ENCODE data around the gene LYRM9. TPM values are rescaled to one million over a fixed set of nuclear protein-coding genes. Genes with fewer than 3 reads are reported as not detected.

The LYRM9 gene
- 1.9 TPM for polyA plus RNA-seq (2013, experiment 1 of 2)
- 1.8 TPM for polyA plus RNA-seq (2013, experiment 2 of 2)

DNA sequence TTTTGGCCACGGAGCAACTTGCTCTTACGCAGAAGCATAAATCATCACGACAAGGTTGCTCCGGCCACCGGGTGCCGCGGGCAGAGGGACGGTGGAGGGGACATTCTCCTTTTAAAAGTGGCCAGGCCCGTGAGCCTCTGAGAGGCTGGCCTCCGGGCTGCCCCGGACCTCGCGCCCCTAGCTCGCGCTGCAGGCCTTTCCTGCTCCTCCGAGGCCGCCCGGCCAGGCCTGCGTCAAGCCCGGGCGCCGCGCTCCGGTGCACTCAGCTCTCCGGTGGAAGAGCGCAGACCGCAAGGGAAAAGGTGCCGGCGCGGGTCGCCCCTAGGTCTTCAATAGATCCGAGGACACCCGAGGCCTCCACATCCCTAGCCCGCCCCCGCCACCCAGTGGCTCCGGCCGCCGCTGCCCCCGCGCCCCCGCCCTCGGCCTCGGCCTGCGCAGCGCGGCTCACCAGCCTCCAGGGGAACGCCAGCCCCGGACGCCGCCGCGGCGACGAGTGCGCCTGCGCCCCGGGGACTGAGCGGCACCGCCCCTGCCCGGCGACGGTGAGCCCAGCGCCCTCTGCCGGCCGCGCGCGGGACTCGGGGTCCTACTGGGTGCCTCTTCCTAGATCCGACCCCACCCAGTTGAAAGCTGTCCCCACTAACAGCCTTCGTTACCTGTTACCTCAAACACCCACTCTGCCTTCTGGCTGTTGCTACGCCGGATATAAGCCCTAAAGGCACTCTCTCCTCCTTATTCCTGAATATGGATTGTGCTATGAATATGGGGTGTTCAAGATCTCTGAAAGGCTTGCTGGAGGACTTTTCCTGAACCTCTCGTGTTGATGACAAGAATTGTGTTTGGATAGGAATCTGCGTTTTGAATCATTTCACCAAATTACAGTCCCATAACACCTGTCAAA is at the start of gene LYRM9:
Gene LYRM9 (minus strand): TSS at position 500 of the 904 bp plus-strand sequence. CDS start 10,671 bp downstream, outside the sequence.
- Histone ChIP-seq H2BK120ac (ENCODE audit: low read depth, low read length) (no peak within 1 kb of the TSS), H3K9ac (ENCODE audit: low read length) (peak within 1 kb of the TSS; percentile 59), H3K27me3 (ENCODE audit: insufficient read depth, low read length, poor library complexity) (no peaks in the 10 kb centered on the region), H3K79me2 (ENCODE audit: control insufficient read depth, insufficient read depth, low read length) (no peaks in the 10 kb centered on the region), H3K4ac (ENCODE audit: low read depth, low read length) (peak within 1 kb of the TSS; percentile 63), H3K18ac (ENCODE audit: low read length) (peak within 1 kb of the TSS; percentile 81), H2AK5ac (ENCODE audit: low read length) (no peak within 1 kb of the TSS), H3K4me2 (ENCODE audit: low read length) (peak within 1 kb of the TSS; percentile 58), H3K27ac (ENCODE audit: low read depth, low read length) (no peak within 1 kb of the TSS), H3K23ac (ENCODE audit: low read length) (no peak within 1 kb of the TSS), H3K36me3 (ENCODE audit: control insufficient read depth, insufficient read depth, low read length) (no peaks in the 10 kb centered on the region), H2BK15ac (replicated peaks; ENCODE audit: low read depth) (no peak within 1 kb of the TSS), H2BK5ac (ENCODE audit: low read length) (no peak within 1 kb of the TSS), H3K56ac (ENCODE audit: low read length) (peak within 1 kb of the TSS; percentile 90), H3K4me3 (ENCODE audit: low read length) (peak within 1 kb of the TSS; percentile 41), H4K5ac (ENCODE audit: low read length) (no peak within 1 kb of the TSS), H3K4me1 (ENCODE audit: control insufficient read depth, low read depth, low read length) (peaks cover 13% of the 10 kb centered on the region), H3K79me1 (ENCODE audit: low read length) (no peaks in the 10 kb centered on the region), H4K8ac (ENCODE audit: low read depth, low read length) (no peak within 1 kb of the TSS)
- no CpG with 5 or more reads among the region's 75 CpGs for WGBS (ENCODE audit: extremely low coverage, insufficient coverage, low lambda C conversion rate)
- DNase-seq, result peak; percentile 94

DNA sequence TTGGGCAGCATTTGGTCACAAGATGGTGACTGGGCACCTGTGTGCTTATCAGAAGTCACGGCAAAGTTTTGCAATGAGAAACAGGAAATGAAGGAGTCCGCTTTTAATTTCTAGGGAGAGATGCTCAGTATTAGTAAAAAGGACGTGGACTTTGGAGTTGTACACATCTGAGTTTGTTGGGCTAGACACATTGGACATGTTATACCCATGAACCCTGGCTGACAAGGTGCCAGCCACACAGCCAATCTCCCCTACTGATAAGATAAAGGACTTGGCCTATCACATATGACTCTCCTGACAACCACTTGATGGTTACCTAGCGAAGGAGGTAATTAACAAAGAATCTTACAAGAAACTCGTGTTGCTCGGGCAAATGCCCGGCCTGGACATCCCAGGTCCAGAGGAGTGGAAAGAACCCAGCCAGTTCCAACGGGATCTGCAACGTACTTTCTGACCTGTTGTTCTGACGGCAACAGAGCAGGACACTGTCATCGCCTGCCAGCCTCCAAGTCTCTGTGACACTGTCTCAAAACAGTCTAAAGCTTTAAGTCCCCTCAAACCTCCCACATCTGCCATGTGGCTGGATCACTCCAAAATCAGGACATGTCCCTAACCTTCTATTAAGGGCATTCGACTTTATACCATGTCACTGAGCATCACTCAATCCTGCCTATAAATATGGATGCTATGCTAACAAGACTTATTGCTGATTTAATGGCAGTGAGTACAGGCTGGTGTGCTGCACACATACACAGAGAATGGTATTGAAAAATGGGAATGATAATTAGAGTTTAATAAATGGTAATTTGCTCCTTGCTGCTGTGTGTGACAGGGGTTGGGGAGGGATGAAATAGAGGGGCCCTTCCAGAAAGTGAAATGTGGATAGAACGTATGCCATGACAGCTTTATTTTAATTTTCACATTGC is 47.6 kb upstream of the LYRM9 start:
- no peak overlapping the region for H3K4me3 ChIP-seq (ENCODE audit: low read length)
- no peak overlapping the region for H3K4ac ChIP-seq (ENCODE audit: low read depth, low read length)
- H2BK120ac ChIP-seq (ENCODE audit: low read depth, low read length), result no peak overlapping the region
- H3K23ac ChIP-seq (ENCODE audit: low read length), result no peak overlapping the region
- no peak overlapping the region for H3K27ac ChIP-seq (ENCODE audit: low read depth, low read length)
- H4K8ac ChIP-seq (ENCODE audit: low read depth, low read length), result no peak overlapping the region
- H3K36me3 ChIP-seq (ENCODE audit: control insufficient read depth, insufficient read depth, low read length), result no peaks in the 10 kb centered on the region
- no peaks in the 10 kb centered on the region for H3K79me2 ChIP-seq (ENCODE audit: control insufficient read depth, insufficient read depth, low read length)
- no peaks in the 10 kb centered on the region for H3K27me3 ChIP-seq (ENCODE audit: insufficient read depth, low read length, poor library complexity)
- no CpG with 5 or more reads among the region's 13 CpGs for WGBS (ENCODE audit: extremely low coverage, insufficient coverage, low lambda C conversion rate)
- H2AK5ac ChIP-seq (ENCODE audit: low read length), result no peak overlapping the region
- H2BK5ac ChIP-seq (ENCODE audit: low read length), result no peak overlapping the region
- H3K79me1 ChIP-seq (ENCODE audit: low read length), result no peaks in the 10 kb centered on the region
- H3K18ac ChIP-seq (ENCODE audit: low read length), result no peak overlapping the region
- no peak overlapping the region for H2BK15ac ChIP-seq (replicated peaks; ENCODE audit: low read depth)
- no peak overlapping the region for H3K4me2 ChIP-seq (ENCODE audit: low read length)
- H3K4me1 ChIP-seq (ENCODE audit: control insufficient read depth, low read depth, low read length), result peaks cover 4% of the 10 kb centered on the region
- H3K56ac ChIP-seq (ENCODE audit: low read length), result no peak overlapping the region
- H3K9ac ChIP-seq (ENCODE audit: low read length), result no peak overlapping the region
- H4K5ac ChIP-seq (ENCODE audit: low read length), result no peak overlapping the region
- peak; percentile 19 for DNase-seq

DNA sequence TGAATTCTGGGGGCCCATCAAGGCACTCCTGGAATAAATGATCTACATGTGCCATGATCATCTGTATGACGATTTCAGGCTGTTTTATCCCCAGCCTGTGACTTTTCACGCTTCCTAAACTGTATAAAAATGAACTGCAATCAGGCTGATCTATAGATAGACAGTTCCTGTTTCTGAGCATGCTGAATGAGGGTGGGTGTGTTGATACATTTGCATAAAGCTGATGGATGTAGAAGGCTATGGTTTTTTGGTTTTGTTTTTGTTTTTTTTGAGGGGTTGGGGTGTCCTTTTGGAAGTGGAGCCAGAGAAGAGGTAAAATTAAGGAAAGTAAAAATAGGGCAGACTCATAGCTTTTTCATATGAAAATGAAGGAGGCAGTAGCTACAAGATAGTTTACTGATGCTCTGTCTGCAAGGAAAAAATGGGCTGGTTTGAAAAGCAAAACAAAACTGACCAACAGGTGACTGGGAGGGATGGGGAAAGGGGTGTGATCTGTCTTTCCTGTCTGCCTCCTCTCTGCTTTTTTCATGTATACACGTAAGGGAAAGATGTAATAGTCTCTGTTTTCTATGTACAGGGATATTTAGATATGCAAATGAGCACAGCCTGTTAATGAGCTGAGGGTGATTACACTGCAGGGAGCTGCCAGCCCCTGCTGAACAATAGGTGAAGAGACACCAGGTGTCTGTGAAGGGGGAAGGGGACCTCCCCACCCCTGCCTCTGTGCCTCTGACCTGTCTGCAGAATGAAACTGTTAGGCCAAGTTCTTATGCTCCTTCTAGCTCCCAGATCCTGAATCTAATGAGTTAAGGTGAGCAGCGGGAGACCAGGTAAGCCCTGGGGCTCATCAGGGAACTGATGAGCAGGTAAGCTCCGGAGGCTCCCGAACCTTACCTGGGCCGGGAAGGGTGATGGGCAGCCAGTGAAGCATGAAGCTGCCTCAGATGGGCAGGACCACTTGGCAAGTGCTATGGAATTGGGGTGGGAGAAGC is 46.6 kb upstream of the LYRM9 start:
- WGBS (ENCODE audit: extremely low coverage, insufficient coverage, low lambda C conversion rate), result no CpG with 5 or more reads among the region's 7 CpGs
- no peak overlapping the region for H3K4ac ChIP-seq (ENCODE audit: low read depth, low read length)
- no peaks in the 10 kb centered on the region for H3K79me1 ChIP-seq (ENCODE audit: low read length)
- H3K36me3 ChIP-seq (ENCODE audit: control insufficient read depth, insufficient read depth, low read length), result no peaks in the 10 kb centered on the region
- H4K8ac ChIP-seq (ENCODE audit: low read depth, low read length), result no peak overlapping the region
- H3K9ac ChIP-seq (ENCODE audit: low read length), result no peak overlapping the region
- H2BK15ac ChIP-seq (replicated peaks; ENCODE audit: low read depth), result no peak overlapping the region
- peaks cover 4% of the 10 kb centered on the region for H3K4me1 ChIP-seq (ENCODE audit: control insufficient read depth, low read depth, low read length)
- DNase-seq, result no peak
- H3K4me3 ChIP-seq (ENCODE audit: low read length), result no peak overlapping the region
- H3K56ac ChIP-seq (ENCODE audit: low read length), result no peak overlapping the region
- H3K27ac ChIP-seq (ENCODE audit: low read depth, low read length), result no peak overlapping the region
- H3K4me2 ChIP-seq (ENCODE audit: low read length), result no peak overlapping the region
- H2BK5ac ChIP-seq (ENCODE audit: low read length), result no peak overlapping the region
- no peak overlapping the region for H3K23ac ChIP-seq (ENCODE audit: low read length)
- H2AK5ac ChIP-seq (ENCODE audit: low read length), result no peak overlapping the region
- H3K79me2 ChIP-seq (ENCODE audit: control insufficient read depth, insufficient read depth, low read length), result no peaks in the 10 kb centered on the region
- no peaks in the 10 kb centered on the region for H3K27me3 ChIP-seq (ENCODE audit: insufficient read depth, low read length, poor library complexity)
- no peak overlapping the region for H4K5ac ChIP-seq (ENCODE audit: low read length)
- no peak overlapping the region for H2BK120ac ChIP-seq (ENCODE audit: low read depth, low read length)
- H3K18ac ChIP-seq (ENCODE audit: low read length), result no peak overlapping the region

DNA sequence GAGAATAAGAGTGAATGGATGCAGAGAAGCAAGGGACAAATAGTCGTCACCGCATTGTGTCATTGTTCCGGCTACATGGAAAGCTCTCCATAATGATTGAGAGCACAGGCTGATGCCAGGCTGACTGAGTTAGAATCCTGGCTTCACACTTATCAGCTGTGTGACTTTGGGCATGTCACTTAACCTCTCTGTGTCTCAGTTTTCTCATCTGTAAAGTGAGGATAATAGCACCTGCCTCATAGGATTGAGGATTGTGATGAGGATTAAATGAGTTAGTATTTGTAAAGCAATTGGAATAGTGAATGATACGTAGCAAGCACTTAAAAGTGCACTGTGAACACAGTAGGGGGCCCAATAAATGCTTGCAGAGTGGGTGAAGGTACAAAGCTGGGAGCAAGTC is 45.7 kb upstream of the LYRM9 start:
- H3K79me1 ChIP-seq (ENCODE audit: low read length), result no peaks in the 10 kb centered on the region
- H2AK5ac ChIP-seq (ENCODE audit: low read length), result no peak overlapping the region
- no peaks in the 10 kb centered on the region for H3K27me3 ChIP-seq (ENCODE audit: insufficient read depth, low read length, poor library complexity)
- H2BK15ac ChIP-seq (replicated peaks; ENCODE audit: low read depth), result no peak overlapping the region
- no peak overlapping the region for H2BK5ac ChIP-seq (ENCODE audit: low read length)
- no peak overlapping the region for H3K4ac ChIP-seq (ENCODE audit: low read depth, low read length)
- H3K4me2 ChIP-seq (ENCODE audit: low read length), result no peak overlapping the region
- H3K27ac ChIP-seq (ENCODE audit: low read depth, low read length), result no peak overlapping the region
- no peaks in the 10 kb centered on the region for H3K36me3 ChIP-seq (ENCODE audit: control insufficient read depth, insufficient read depth, low read length)
- H3K23ac ChIP-seq (ENCODE audit: low read length), result no peak overlapping the region
- no peak overlapping the region for H2BK120ac ChIP-seq (ENCODE audit: low read depth, low read length)
- H3K4me1 ChIP-seq (ENCODE audit: control insufficient read depth, low read depth, low read length), result peaks cover 4% of the 10 kb centered on the region
- H3K56ac ChIP-seq (ENCODE audit: low read length), result no peak overlapping the region
- no CpG with 5 or more reads among the region's 4 CpGs for WGBS (ENCODE audit: extremely low coverage, insufficient coverage, low lambda C conversion rate)
- no peak overlapping the region for H4K8ac ChIP-seq (ENCODE audit: low read depth, low read length)
- no peak overlapping the region for H4K5ac ChIP-seq (ENCODE audit: low read length)
- H3K4me3 ChIP-seq (ENCODE audit: low read length), result no peak overlapping the region
- no peak overlapping the region for H3K9ac ChIP-seq (ENCODE audit: low read length)
- no peak overlapping the region for H3K18ac ChIP-seq (ENCODE audit: low read length)
- H3K79me2 ChIP-seq (ENCODE audit: control insufficient read depth, insufficient read depth, low read length), result no peaks in the 10 kb centered on the region
- DNase-seq, result no peak

DNA sequence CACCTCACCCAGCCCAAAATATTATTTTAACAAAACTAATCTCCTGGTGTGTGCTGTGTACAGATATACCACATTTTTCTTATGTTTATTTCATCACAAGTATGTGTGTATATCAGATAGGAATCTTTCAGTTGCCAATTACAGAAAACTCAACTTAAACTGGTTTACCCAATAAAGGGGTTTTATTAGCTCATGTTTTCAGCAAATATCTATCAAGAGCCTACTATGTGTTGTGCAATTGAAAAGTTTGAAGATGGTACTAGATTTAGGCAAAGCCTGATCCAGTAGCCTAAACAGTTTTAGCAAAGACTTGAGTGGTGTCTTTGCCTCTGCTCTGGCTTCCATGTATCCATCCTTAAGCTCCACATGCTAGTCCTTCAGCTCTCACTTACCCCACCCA is 45.1 kb upstream of the LYRM9 start:
- H3K18ac ChIP-seq (ENCODE audit: low read length), result no peak overlapping the region
- H3K79me2 ChIP-seq (ENCODE audit: control insufficient read depth, insufficient read depth, low read length), result no peaks in the 10 kb centered on the region
- no peak overlapping the region for H3K9ac ChIP-seq (ENCODE audit: low read length)
- H3K36me3 ChIP-seq (ENCODE audit: control insufficient read depth, insufficient read depth, low read length), result no peaks in the 10 kb centered on the region
- no peak overlapping the region for H3K23ac ChIP-seq (ENCODE audit: low read length)
- no peak overlapping the region for H2AK5ac ChIP-seq (ENCODE audit: low read length)
- H3K4me3 ChIP-seq (ENCODE audit: low read length), result no peak overlapping the region
- no peaks in the 10 kb centered on the region for H3K27me3 ChIP-seq (ENCODE audit: insufficient read depth, low read length, poor library complexity)
- no peak overlapping the region for H3K27ac ChIP-seq (ENCODE audit: low read depth, low read length)
- no peak overlapping the region for H4K8ac ChIP-seq (ENCODE audit: low read depth, low read length)
- no peak for DNase-seq
- H3K4me1 ChIP-seq (ENCODE audit: control insufficient read depth, low read depth, low read length), result peaks cover 4% of the 10 kb centered on the region
- H3K4ac ChIP-seq (ENCODE audit: low read depth, low read length), result no peak overlapping the region
- no peak overlapping the region for H3K4me2 ChIP-seq (ENCODE audit: low read length)
- H2BK120ac ChIP-seq (ENCODE audit: low read depth, low read length), result no peak overlapping the region
- H4K5ac ChIP-seq (ENCODE audit: low read length), result no peak overlapping the region
- no peak overlapping the region for H2BK15ac ChIP-seq (replicated peaks; ENCODE audit: low read depth)
- H2BK5ac ChIP-seq (ENCODE audit: low read length), result no peak overlapping the region
- no peak overlapping the region for H3K56ac ChIP-seq (ENCODE audit: low read length)
- no peaks in the 10 kb centered on the region for H3K79me1 ChIP-seq (ENCODE audit: low read length)
